Measurements from ENCODE around the gene PTH1R.

Gene PTH1R

DNA sequence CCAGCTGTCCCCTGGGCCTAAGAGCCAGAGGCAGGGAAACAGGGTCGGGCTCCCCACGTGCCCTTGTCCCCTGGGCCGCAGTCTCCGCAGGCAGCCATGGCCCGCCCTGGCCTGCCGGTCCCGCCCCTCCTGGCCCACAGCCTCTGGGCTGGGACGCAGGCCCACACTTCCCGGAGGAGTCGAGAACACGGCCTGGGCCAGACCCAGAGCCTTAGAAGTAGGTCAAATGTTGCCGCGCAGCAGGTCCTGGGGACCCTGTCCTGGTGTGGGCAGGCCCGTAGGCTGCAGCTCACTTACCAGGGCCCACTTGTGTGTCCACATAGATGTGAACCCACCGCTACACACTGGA is 10.0 kb upstream of the PTH1R start:
- POLR2A ChIA-PET: interaction anchor here (1.0 kb wide), 1 partner anchor 10 kb away, joined by 3 read pairs; the partner anchor contains the start of gene PTH1R
- DNase-seq (ENCODE audit: extremely low spot score): no peak
- CTCF ChIA-PET: interaction anchor here (0.5 to 2.3 kb wide), 2 partner anchors 28 to 46 kb away, joined by 7 read pairs; no protein-coding TSS in a partner anchor
- TF ChIP-seq LEF1 (IDR thresholded peaks at IDR 0.05; ENCODE audit: borderline replicate concordance): no peak
- no peak for TF ChIP-seq ARNT (IDR thresholded peaks at IDR 0.05)
- TF ChIP-seq FOXA1 (IDR thresholded peaks at IDR 0.05): no peak
- TF ChIP-seq ELF4 (IDR thresholded peaks at IDR 0.05): no peak
- TF ChIP-seq L3MBTL2 (conservative IDR thresholded peaks at IDR 0.05): no peak
- no peak for TF ChIP-seq ZNF384 (IDR thresholded peaks at IDR 0.05)
- TF ChIP-seq FOXM1 (IDR thresholded peaks at IDR 0.05; ENCODE audit: borderline replicate concordance): no peak
- TF ChIP-seq SUZ12 (IDR thresholded peaks at IDR 0.05): no peak
- no peak for TF ChIP-seq FOXK2 (IDR thresholded peaks at IDR 0.05)
- TF ChIP-seq NFRKB (IDR thresholded peaks at IDR 0.05): no peak
- TF ChIP-seq, protein P1, sequence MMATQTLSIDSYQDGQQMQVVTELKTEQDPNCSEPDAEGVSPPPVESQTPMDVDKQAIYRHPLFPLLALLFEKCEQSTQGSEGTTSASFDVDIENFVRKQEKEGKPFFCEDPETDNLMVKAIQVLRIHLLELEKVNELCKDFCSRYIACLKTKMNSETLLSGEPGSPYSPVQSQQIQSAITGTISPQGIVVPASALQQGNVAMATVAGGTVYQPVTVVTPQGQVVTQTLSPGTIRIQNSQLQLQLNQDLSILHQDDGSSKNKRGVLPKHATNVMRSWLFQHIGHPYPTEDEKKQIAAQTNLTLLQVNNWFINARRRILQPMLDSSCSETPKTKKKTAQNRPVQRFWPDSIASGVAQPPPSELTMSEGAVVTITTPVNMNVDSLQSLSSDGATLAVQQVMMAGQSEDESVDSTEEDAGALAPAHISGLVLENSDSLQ (IDR thresholded peaks at IDR 0.05): no peak
- TF ChIP-seq HDGF (IDR thresholded peaks at IDR 0.05; ENCODE audit: borderline replicate concordance): no peak

DNA sequence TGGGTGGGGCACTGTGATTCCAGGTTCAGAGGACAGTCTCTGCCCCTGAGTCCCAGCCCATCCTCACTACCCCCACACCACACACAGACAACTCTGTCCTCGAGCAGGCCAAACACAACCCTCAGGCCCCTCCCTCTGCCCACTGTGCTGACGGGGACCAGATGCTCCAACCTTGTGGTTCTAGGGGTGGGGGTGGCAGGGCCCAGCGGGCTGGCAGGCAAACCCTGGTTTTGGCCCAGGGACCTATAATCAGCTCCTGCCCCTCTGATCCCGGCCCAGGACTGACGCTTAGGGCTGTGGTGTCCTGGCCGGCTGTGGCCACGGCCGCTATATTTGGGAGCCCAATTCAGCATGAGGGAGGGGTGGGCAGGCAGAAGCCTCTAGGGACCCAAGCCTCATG is 9.2 kb upstream of the PTH1R start:
- CTCF ChIA-PET: interaction anchor here (0.7 kb wide), 1 partner anchor 26 kb away, joined by 3 read pairs; no protein-coding TSS in a partner anchor
- no peak for TF ChIP-seq CTBP1 (IDR thresholded peaks at IDR 0.05; ENCODE audit: borderline replicate concordance)
- no peak for TF ChIP-seq ARNT (IDR thresholded peaks at IDR 0.05)
- TF ChIP-seq TARDBP (IDR thresholded peaks at IDR 0.05): no peak
- TF ChIP-seq BHLHE40 (IDR thresholded peaks at IDR 0.05; ENCODE audit: borderline replicate concordance): no peak
- no peak for TF ChIP-seq ZNF384 (IDR thresholded peaks at IDR 0.05)
- no peak for TF ChIP-seq NFRKB (IDR thresholded peaks at IDR 0.05)
- TF ChIP-seq FOXK2 (IDR thresholded peaks at IDR 0.05): no peak
- TF ChIP-seq HDGF (IDR thresholded peaks at IDR 0.05; ENCODE audit: borderline replicate concordance): no peak
- TF ChIP-seq SP1 (IDR thresholded peaks at IDR 0.05): no peak
- no peak for TF ChIP-seq FOXA1 (IDR thresholded peaks at IDR 0.05)
- no peak for TF ChIP-seq LEF1 (IDR thresholded peaks at IDR 0.05; ENCODE audit: borderline replicate concordance)
- POLR2A ChIA-PET: no interaction called here
- no peak for DNase-seq (ENCODE audit: extremely low spot score)

DNA sequence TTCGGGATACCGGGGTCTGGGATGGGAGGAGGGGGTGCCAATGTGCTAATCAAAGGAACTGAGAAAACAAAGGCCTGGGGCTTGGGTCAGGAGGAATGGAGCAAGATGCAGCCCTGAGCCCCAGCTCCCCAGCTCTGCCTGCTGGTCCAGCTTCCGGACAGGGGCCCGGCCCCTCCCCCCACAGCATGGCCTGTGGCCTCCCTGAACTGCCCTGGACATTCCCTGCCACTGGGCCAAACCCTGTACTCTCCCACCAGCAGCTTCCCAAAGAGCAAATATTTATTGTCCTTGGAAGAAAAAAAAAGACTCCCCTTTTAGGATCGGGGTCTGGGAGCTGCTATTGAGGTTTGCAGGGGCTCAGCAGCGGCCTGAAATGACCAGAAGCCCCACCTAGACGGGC is 8.6 kb upstream of the PTH1R start:
- CTCF ChIA-PET: interaction anchor here (0.7 kb wide), 1 partner anchor 26 kb away, joined by 3 read pairs; no protein-coding TSS in a partner anchor
- TF ChIP-seq HDGF (IDR thresholded peaks at IDR 0.05; ENCODE audit: borderline replicate concordance) (no peak), LEF1 (IDR thresholded peaks at IDR 0.05; ENCODE audit: borderline replicate concordance) (no peak), ZNF384 (IDR thresholded peaks at IDR 0.05) (no peak), TARDBP (IDR thresholded peaks at IDR 0.05) (no peak), ELF4 (IDR thresholded peaks at IDR 0.05) (no peak), BHLHE40 (IDR thresholded peaks at IDR 0.05; ENCODE audit: borderline replicate concordance) (no peak), SUZ12 (IDR thresholded peaks at IDR 0.05) (no peak)
- DNase-seq (ENCODE audit: extremely low spot score): no peak
- POLR2A ChIA-PET: interaction anchor here (0.6 kb wide), 1 partner anchor 23 kb away, joined by 3 read pairs; no protein-coding TSS in a partner anchor

DNA sequence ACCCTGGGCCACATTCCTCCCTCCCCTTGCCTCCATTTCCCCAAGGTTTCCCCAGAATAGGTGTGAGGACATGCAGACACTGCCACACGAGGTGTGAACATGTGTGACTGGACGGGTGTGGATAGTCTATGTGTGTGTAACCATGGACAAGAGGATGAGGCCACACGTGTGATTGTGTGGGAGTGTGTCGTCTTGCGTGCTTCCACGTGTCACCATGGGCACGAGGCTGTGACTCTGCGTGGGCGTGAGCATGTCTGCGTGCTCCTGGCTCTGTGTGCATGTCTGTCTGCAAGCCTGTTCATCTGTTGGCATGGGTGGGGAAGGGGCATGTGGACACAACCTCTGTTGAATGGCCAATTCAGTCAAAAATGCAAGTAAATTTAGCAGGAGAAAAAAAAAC is 8.1 kb upstream of the PTH1R start:
- POLR2A ChIA-PET: interaction anchor here (0.6 kb wide), 1 partner anchor 23 kb away, joined by 3 read pairs; no protein-coding TSS in a partner anchor
- CTCF ChIA-PET: interaction anchor here (0.7 kb wide), 1 partner anchor 25 kb away, joined by 3 read pairs; no protein-coding TSS in a partner anchor
- TF ChIP-seq SP1 (IDR thresholded peaks at IDR 0.05) (no peak), NFRKB (IDR thresholded peaks at IDR 0.05) (no peak), CTBP1 (IDR thresholded peaks at IDR 0.05; ENCODE audit: borderline replicate concordance) (no peak), BHLHE40 (IDR thresholded peaks at IDR 0.05; ENCODE audit: borderline replicate concordance) (no peak), TARDBP (IDR thresholded peaks at IDR 0.05) (no peak), LEF1 (IDR thresholded peaks at IDR 0.05; ENCODE audit: borderline replicate concordance) (no peak), ELF4 (IDR thresholded peaks at IDR 0.05) (no peak)
- TF ChIP-seq, protein P1 (IDR thresholded peaks at IDR 0.05): no peak
- DNase-seq (ENCODE audit: extremely low spot score): no peak

DNA sequence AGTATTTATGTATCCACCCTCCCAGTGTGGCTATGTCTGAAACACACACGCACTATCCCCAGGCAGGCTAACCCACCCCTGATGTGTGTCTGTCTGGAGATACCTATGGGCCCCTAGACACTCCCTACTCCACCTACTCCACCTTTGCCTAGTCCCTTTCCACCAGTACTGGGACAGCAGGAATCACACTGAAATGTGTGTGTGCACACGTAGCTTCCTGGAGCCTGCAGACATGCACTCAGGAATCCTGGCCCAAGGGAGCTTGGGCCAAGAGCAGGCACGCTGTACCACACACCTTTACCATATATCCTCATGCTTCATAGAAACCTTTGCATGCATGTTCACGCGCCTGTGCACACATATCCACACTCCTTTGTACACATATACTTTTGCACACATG is 6.9 kb upstream of the PTH1R start:
- DNase-seq (ENCODE audit: extremely low spot score): no peak
- POLR2A ChIA-PET: interaction anchor here (1.2 kb wide), 1 partner anchor 12 kb away, joined by 3 read pairs; no protein-coding TSS in a partner anchor
- CTCF ChIA-PET: interaction anchor here (1.6 kb wide), 1 partner anchor 39 kb away, joined by 4 read pairs; no protein-coding TSS in a partner anchor
- no peak for TF ChIP-seq SP1 (IDR thresholded peaks at IDR 0.05)
- no peak for TF ChIP-seq CTBP1 (IDR thresholded peaks at IDR 0.05; ENCODE audit: borderline replicate concordance)
- TF ChIP-seq NFRKB (IDR thresholded peaks at IDR 0.05): no peak
- TF ChIP-seq ZNF384 (IDR thresholded peaks at IDR 0.05): no peak
- TF ChIP-seq ELF4 (IDR thresholded peaks at IDR 0.05): no peak
- no peak for TF ChIP-seq FOXA1 (IDR thresholded peaks at IDR 0.05)
- no peak for TF ChIP-seq ARNT (IDR thresholded peaks at IDR 0.05)
- no peak for TF ChIP-seq FOXK2 (IDR thresholded peaks at IDR 0.05)
- TF ChIP-seq L3MBTL2 (conservative IDR thresholded peaks at IDR 0.05): no peak
- no peak for TF ChIP-seq LEF1 (IDR thresholded peaks at IDR 0.05; ENCODE audit: borderline replicate concordance)
- no peak for TF ChIP-seq HDGF (IDR thresholded peaks at IDR 0.05; ENCODE audit: borderline replicate concordance)
- TF ChIP-seq, protein P1 (IDR thresholded peaks at IDR 0.05): no peak
- no peak for TF ChIP-seq SUZ12 (IDR thresholded peaks at IDR 0.05)
- no peak for TF ChIP-seq TARDBP (IDR thresholded peaks at IDR 0.05)
- TF ChIP-seq FOXM1 (IDR thresholded peaks at IDR 0.05; ENCODE audit: borderline replicate concordance): no peak
- TF ChIP-seq BHLHE40 (IDR thresholded peaks at IDR 0.05; ENCODE audit: borderline replicate concordance): no peak

DNA sequence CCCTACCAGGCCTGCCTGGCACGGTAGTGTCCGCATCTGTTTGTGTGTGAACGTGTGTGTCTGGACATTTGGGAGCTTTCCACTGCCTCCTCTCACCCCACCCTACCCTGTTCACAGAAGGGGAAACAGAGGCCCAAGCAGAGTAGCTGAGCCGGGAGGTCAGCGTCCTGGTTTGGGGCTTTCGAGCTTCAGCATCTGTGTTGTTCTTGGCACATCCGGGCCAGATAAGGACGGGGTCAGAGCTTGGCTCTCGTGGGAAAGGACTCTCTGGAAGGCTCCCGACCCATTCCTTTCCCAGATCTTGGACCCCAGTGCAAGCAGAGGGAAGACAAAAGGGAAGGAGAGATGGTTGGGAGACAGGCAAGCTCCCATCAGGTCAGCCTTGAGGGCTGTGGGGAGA is 6.3 kb upstream of the PTH1R start:
- no peak for TF ChIP-seq SP1 (IDR thresholded peaks at IDR 0.05)
- DNase-seq (ENCODE audit: extremely low spot score): no peak
- ChIA-PET CTCF (interaction anchor here (1.6 kb wide), 1 partner anchor 39 kb away, joined by 4 read pairs; no protein-coding TSS in a partner anchor), POLR2A (interaction anchor here (1.0 to 1.2 kb wide), 2 partner anchors 11 to 19 kb away, joined by 3 read pairs; no protein-coding TSS in a partner anchor)
